NCI-H128 (cell line): ENCODE data around the gene CACNB3.

Source experiments
- DNase-seq: peaks from one replicate; lab custom pipeline; 2025; ENCODE audit not compliant: unreplicated experiment; lab: John Stamatoyannopoulos, UW

Gene CACNB3

GRCh38 chr12:48817873-48818830 is at the start of gene CACNB3:
CACNB3 (plus strand) TSS chr12:48818496; CDS start chr12:48818930, 434 bp downstream.
- peak; percentile 90 for DNase-seq

GRCh38 chr12:48768736-48769135 is 49.6 kb upstream of the CACNB3 start:
- no peak for DNase-seq

- DNase-seq: no peak
These were observed 47.5 kb upstream of the CACNB3 start for GRCh38 chr12:48770756-48771155.

- no peak for DNase-seq
These were observed 46.6 kb upstream of the CACNB3 start for GRCh38 chr12:48771588-48772112.

- no peak for DNase-seq
These were observed 44.6 kb upstream of the CACNB3 start for GRCh38 chr12:48773686-48774085.

- DNase-seq: no peak
These were observed 43.8 kb upstream of the CACNB3 start for GRCh38 chr12:48774516-48774915.

- no peak for DNase-seq
These were observed 43.0 kb upstream of the CACNB3 start for GRCh38 chr12:48775299-48775698.

GRCh38 chr12:48775991-48776649 is 42.2 kb upstream of the CACNB3 start:
- DNase-seq: no peak

GRCh38 chr12:48776956-48777355 is 41.3 kb upstream of the CACNB3 start:
- DNase-seq: no peak

GRCh38 chr12:48777501-48778400 is 40.5 kb upstream of the CACNB3 start:
- no peak for DNase-seq

- no peak for DNase-seq
These were observed 38.4 kb upstream of the CACNB3 start for GRCh38 chr12:48779869-48780268.

- no peak for DNase-seq
These were observed 37.8 kb upstream of the CACNB3 start for GRCh38 chr12:48780381-48781025.

- DNase-seq: no peak
These were observed 36.4 kb upstream of the CACNB3 start for GRCh38 chr12:48781750-48782456.

GRCh38 chr12:48782457-48783395 is 35.6 kb upstream of the CACNB3 start:
- DNase-seq: no peak

GRCh38 chr12:48783432-48783831 is 34.9 kb upstream of the CACNB3 start:
- no peak for DNase-seq

GRCh38 chr12:48786591-48787544 is 31.4 kb upstream of the CACNB3 start:
- DNase-seq: no peak

GRCh38 chr12:48787791-48788523 is 30.3 kb upstream of the CACNB3 start:
- no peak for DNase-seq
